ENCODE measurements around the gene FDXR.

DNA sequence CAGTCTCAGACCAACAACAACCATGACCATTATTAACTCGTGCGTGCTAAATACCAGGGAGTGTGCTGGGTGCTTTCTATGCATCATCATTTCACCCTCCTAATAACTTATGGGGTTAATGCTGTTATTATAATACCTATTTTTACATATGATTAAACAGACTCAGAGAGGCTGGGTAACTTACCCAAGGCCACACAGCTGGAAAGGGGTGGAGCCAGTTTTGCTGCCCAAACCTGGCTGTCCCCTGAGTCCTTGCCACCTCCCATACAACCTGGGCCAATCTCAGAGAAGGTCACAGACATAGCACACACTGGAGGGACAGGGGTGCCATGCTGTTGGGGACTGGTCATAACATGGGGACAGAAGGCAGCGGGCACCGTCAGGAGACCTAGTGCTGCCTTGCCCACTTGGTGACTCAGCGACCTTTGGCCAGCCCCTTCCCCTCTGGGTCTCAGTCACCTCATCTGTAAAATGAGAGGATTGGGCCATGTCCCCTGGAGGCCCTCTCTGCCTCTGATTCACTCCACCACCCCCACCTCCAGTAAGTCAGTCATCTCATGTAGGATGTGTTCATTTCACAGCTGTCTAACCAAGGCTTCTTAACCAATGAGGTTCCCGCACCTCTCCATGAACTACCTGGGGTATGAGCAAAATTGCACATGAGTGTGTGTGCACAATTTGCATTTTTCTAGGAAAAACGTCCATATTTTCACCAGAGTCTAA is 32.1 kb upstream of the FDXR start:
- no peak for TF ChIP-seq POLR2A (IDR thresholded peaks at IDR 0.05; ENCODE audit: low read depth, low read length)
- no peak for TF ChIP-seq POLR2AphosphoS5 (IDR thresholded peaks at IDR 0.05; ENCODE audit: low read depth, low read length)
- TF ChIP-seq TAF1 (IDR thresholded peaks at IDR 0.05; ENCODE audit: low read depth, low read length): no peak
- no peak for TF ChIP-seq POU2F2 (IDR thresholded peaks at IDR 0.05; ENCODE audit: low read depth, low read length)
